Activated naive CD8-positive, alpha-beta T cell (primary cell): Measurements from ENCODE around the gene SEMA4D.

Experiments used
- H3K27ac Mint-ChIP-seq: one replicate; pipeline ENCODE4 v1.8.0; 2021; ENCODE audit warnings: mixed read lengths
- H3K27me3 Mint-ChIP-seq: one replicate; pipeline ENCODE4 v1.8.0; 2021; ENCODE audit warnings: mixed read lengths
- H3K36me3 Mint-ChIP-seq: one replicate; pipeline ENCODE4 v1.8.0; 2021; ENCODE audit warnings: mixed read lengths
- H3K4me1 Mint-ChIP-seq: one replicate; pipeline ENCODE4 v1.8.0; 2021; ENCODE audit warnings: low read depth, mixed read lengths
- H3K4me3 Mint-ChIP-seq: one replicate; pipeline ENCODE4 v1.8.0; 2021; ENCODE audit warnings: mild to moderate bottlenecking, mixed read lengths
- H3K9me3 Mint-ChIP-seq: one replicate; pipeline ENCODE4 v1.8.0; 2021; ENCODE audit warnings: low read depth, mixed read lengths

Gene SEMA4D

GRCh38 chr9:89314955-89315354, 183.0 kb downstream of the SEMA4D start:
- peaks cover 52% of the 10 kb centered on the region for H3K4me1 Mint-ChIP-seq
- H3K27ac Mint-ChIP-seq, result peak overlapping the region; percentile 10
- no peaks in the 10 kb centered on the region for H3K27me3 Mint-ChIP-seq
- peak overlapping the region; percentile 27 for H3K4me3 Mint-ChIP-seq
- no peaks in the 10 kb centered on the region for H3K9me3 Mint-ChIP-seq
- peaks cover 18% of the 10 kb centered on the region for H3K36me3 Mint-ChIP-seq

GRCh38 chr9:89313842-89314241, 184.1 kb downstream of the SEMA4D start:
- Mint-ChIP-seq H3K36me3 (peaks cover 18% of the 10 kb centered on the region), H3K9me3 (no peaks in the 10 kb centered on the region), H3K27me3 (no peaks in the 10 kb centered on the region), H3K27ac (peak overlapping the region; percentile 28), H3K4me1 (peaks cover 51% of the 10 kb centered on the region), H3K4me3 (peak overlapping the region; percentile 89)

DNA sequence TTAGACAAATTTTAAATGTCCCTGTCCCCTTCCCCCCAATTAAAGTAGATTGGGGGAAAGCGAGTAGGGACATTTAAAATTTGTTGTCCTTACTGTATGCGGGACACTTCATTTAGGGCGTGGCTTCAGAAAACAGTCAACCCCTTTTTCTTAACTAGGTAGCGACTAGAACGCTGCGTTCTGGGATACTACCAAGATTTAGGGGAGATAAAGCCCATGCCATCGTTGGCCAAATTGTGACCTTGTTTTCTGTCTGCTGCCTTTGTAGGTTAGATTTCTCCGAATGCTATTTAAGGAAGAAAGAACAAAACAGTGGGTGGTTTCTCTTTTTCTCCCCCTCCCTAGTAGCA, 185.7 kb downstream of the SEMA4D start:
- H3K4me3 Mint-ChIP-seq, result peak overlapping the region; percentile 89
- H3K9me3 Mint-ChIP-seq, result no peaks in the 10 kb centered on the region
- peaks cover 14% of the 10 kb centered on the region for H3K36me3 Mint-ChIP-seq
- H3K27me3 Mint-ChIP-seq, result no peaks in the 10 kb centered on the region
- H3K4me1 Mint-ChIP-seq, result peaks cover 46% of the 10 kb centered on the region
- H3K27ac Mint-ChIP-seq, result no peak overlapping the region

DNA sequence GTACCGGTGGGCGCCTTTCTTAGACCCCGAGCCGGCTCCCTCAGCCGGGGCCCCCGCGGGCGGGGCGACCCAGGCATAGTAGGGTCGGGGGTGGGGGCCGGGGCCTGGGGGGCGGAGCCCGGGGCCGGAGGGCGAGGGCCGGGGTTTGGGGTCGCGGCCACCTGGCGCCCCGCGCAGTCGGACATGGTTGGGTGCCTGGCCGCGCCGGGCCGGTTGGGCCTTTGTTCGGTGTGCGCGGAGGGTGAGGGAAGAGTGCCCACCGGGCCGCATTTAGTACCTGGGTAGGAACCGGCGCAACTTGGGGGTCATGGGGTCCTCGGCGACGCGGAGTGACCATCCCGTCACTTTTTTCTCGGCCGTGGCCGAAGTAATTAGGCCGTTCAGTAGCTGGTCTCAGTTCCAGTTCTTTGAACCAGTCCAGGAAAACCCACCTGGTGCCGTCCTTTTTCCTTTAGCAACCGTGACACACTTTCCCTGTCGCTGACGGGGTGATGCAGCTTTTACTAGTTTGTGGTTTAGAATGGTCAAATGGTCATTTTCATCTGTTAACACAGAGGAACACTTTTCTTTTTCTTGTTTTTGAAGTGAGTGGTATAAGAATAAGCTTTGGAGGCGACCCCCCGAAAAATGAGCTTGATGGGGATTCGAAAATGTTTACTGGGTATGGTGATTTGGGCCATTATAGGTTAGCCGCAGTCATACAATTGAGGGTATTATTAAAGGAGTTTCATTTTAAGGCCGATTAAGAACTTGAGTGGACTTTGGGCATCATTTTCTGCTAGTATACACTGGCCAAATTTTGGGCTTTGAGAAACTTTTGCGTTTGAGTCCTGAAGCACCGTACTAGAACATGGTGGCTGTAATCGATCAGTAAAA, 186.3 kb downstream of the SEMA4D start:
- Mint-ChIP-seq H3K27ac (peak overlapping the region; percentile 99), H3K4me1 (peaks cover 42% of the 10 kb centered on the region), H3K9me3 (no peaks in the 10 kb centered on the region), H3K27me3 (no peaks in the 10 kb centered on the region), H3K4me3 (peak overlapping the region; percentile 95), H3K36me3 (peaks cover 9% of the 10 kb centered on the region)
